ENCODE data around the gene YIPF1.

GRCh38 chr1:53895421-53895820 lies 5.8 kb upstream of the YIPF1 start:
- no peak for TF ChIP-seq CTCF (IDR thresholded peaks at IDR 0.05 in 2 of 3, conservative IDR thresholded peaks at IDR 0.05 in 1 of 3; ENCODE audit: control insufficient read depth in 2 of 3, extremely low read depth in 1 of 3, insufficient read depth in 1 of 3, low read depth in 3 of 3, low read length in 3 of 3)
- no peak for TF ChIP-seq POLR2A (IDR thresholded peaks at IDR 0.05; ENCODE audit: low read depth, low read length)
- no peak for TF ChIP-seq POLR2AphosphoS5 (IDR thresholded peaks at IDR 0.05; ENCODE audit: low read length)
- no peak for TF ChIP-seq CEBPB (IDR thresholded peaks at IDR 0.05; ENCODE audit: borderline replicate concordance in 1 of 2, low read depth in 2 of 2, low read length in 2 of 2)
